ENCODE data around the gene MRPL41.

GRCh38 chr9:137530331-137530730, 21.3 kb upstream of the MRPL41 start:
- no peak for TF ChIP-seq POLR2A (IDR thresholded peaks at IDR 0.05; ENCODE audit: low read length)
- no peak for TF ChIP-seq GATA1 (IDR thresholded peaks at IDR 0.05; ENCODE audit: low read depth, low read length)

Measured in erythroblast (primary cell).